ENCODE data around the gene SLC43A2. TPM values are rescaled to one million over a fixed set of nuclear protein-coding genes. Genes with fewer than 3 reads are reported as not detected.

Gene SLC43A2
- total RNA-seq, 1 experiment from 2014 or later = 12.9 TPM

DNA sequence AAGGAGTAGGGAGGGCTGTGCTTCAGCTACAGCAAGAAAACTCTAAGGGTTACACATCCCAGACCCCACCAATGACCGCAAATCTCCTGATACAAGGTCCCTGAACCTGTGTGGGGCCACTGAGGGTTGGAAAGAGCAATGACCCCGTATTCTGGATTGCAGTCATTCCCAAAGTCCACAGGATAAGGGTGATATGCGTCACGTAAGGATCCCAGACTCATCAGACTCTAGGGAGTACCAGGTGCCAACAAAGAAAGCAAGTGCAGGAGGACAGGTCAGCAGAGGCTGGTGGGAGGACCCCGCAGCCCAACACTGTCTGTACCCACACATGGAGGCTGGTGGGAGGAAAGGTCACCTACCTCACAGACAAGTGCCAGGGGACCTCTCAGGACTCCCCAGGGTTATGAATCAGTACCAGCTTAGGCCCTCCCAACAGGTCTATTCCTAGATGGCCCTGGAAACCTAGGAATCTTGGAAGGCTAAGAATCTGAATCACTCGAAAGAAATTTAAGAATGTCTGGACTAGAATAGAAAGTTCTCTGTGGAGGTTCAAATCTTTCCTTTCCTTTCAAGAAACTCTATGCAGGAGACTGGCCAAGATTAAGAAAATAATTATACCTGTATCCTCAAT is 82.2 kb downstream of the SLC43A2 start:
- no peak overlapping the region for H2BK20ac ChIP-seq (ENCODE audit: low read depth, low read length, poor library complexity, severe bottlenecking)
- no CpG with 5 or more reads among the region's 6 CpGs for WGBS (ENCODE audit: extremely low coverage, insufficient read length, low lambda C conversion rate)
- no peaks in the 10 kb centered on the region for H3K27me3 ChIP-seq (ENCODE audit: insufficient read depth, low read length)
- Mint-ChIP-seq H3K9me3 (no peaks in the 10 kb centered on the region), H3K4me1 (peaks cover 0 to 8% of the 10 kb centered on the region in 2 experiments; a peak in 2 of 4 replicates), H3K27ac (peak overlapping the region in 1 of 3 experiments; percentile 20; a peak in 1 of 7 replicates), H3K36me3 (ENCODE audit: insufficient read depth in 1 of 3, low read depth in 3 of 3) (peaks cover 24 to 81% (median 56%) of the 10 kb centered on the region in 3 experiments; a peak in 6 of 7 replicates), H3K27me3 (ENCODE audit: low read depth) (no peaks in the 10 kb centered on the region), H3K4me3 (no peak overlapping the region)
- no peak for DNase-seq
- H3K18ac ChIP-seq (ENCODE audit: insufficient read length, low read depth, low read length) = no peak overlapping the region
- H2BK120ac ChIP-seq (ENCODE audit: low read depth, low read length, poor library complexity, severe bottlenecking) = no peak overlapping the region
- no peaks in the 10 kb centered on the region for H3K79me1 ChIP-seq (ENCODE audit: insufficient read depth, low read depth, low read length, poor library complexity, severe bottlenecking)
- H3K9me3 ChIP-seq (ENCODE audit: control insufficient read depth, low read depth, low read length) = no peaks in the 10 kb centered on the region
- no peak overlapping the region for H4K91ac ChIP-seq (ENCODE audit: insufficient read length, low read depth, low read length)
- H3K27ac ChIP-seq (ENCODE audit: insufficient read length, low read depth, low read length) = no peak overlapping the region
- H3K23ac ChIP-seq (ENCODE audit: insufficient read length, low read depth, low read length) = no peak overlapping the region
- H3K4ac ChIP-seq (ENCODE audit: low read depth, low read length) = no peak overlapping the region
- H3K79me2 ChIP-seq (ENCODE audit: insufficient read depth, low read length) = no peaks in the 10 kb centered on the region
- H3K56ac ChIP-seq (ENCODE audit: insufficient read length, low read depth, low read length) = no peak overlapping the region
- no peak overlapping the region for H2AFZ ChIP-seq (ENCODE audit: low read length)
- no peak overlapping the region for H3K4me2 ChIP-seq (ENCODE audit: insufficient read depth, insufficient read length, low read length)
- H2AK5ac ChIP-seq (ENCODE audit: insufficient read length, low read length) = no peak overlapping the region
- H3K4me1 ChIP-seq (ENCODE audit: insufficient read depth, low read length) = no peaks in the 10 kb centered on the region
- TF ChIP-seq, protein P1, sequence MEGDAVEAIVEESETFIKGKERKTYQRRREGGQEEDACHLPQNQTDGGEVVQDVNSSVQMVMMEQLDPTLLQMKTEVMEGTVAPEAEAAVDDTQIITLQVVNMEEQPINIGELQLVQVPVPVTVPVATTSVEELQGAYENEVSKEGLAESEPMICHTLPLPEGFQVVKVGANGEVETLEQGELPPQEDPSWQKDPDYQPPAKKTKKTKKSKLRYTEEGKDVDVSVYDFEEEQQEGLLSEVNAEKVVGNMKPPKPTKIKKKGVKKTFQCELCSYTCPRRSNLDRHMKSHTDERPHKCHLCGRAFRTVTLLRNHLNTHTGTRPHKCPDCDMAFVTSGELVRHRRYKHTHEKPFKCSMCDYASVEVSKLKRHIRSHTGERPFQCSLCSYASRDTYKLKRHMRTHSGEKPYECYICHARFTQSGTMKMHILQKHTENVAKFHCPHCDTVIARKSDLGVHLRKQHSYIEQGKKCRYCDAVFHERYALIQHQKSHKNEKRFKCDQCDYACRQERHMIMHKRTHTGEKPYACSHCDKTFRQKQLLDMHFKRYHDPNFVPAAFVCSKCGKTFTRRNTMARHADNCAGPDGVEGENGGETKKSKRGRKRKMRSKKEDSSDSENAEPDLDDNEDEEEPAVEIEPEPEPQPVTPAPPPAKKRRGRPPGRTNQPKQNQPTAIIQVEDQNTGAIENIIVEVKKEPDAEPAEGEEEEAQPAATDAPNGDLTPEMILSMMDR (conservative IDR thresholded peaks at IDR 0.05) = no peak
- no peaks in the 10 kb centered on the region for H3K23me2 ChIP-seq (ENCODE audit: insufficient read length, low read depth, low read length, poor library complexity, severe bottlenecking)
- no peak overlapping the region for H2BK15ac ChIP-seq (ENCODE audit: low read depth, low read length)
- no peak overlapping the region for H3T11ph ChIP-seq (ENCODE audit: low read length)
- H2BK12ac ChIP-seq (ENCODE audit: insufficient read length, low read depth, low read length) = no peak overlapping the region
- H4K5ac ChIP-seq (ENCODE audit: insufficient read length, low read depth, low read length) = no peak overlapping the region
- no peaks in the 10 kb centered on the region for H4K20me1 ChIP-seq (ENCODE audit: control insufficient read depth, insufficient read depth, insufficient read length)
- no peak overlapping the region for H3K14ac ChIP-seq (ENCODE audit: insufficient read depth, low read length)
- no peak overlapping the region for H3K9ac ChIP-seq (ENCODE audit: extremely low read depth, insufficient read length, low read length)
- H4K8ac ChIP-seq (replicated peaks; ENCODE audit: insufficient read length, low read depth, low read length) = no peak overlapping the region
- H2BK5ac ChIP-seq (ENCODE audit: insufficient read length, low read length) = no peak overlapping the region

All from H9 (cell line).